GM23338 (cell line): ENCODE data around the gene NOSIP. TPM values are rescaled to one million over a fixed set of nuclear protein-coding genes. Genes with fewer than 3 reads are reported as not detected.

Experiments used
- ATAC-seq: fragments of 200-7000 bp; cut with Tn5 transposase; 3 replicates; pipeline ENCODE4 v1.9.1; 2020
- DNase-seq: peaks from one replicate; pipeline ENCODE4 v3.0.0-alpha.2; 2015; ENCODE audit warnings: low spot score
- H2AFZ ChIP-seq: fragments of 200-600 bp; sonication (generic); 2 replicates; pipeline ENCODE4 v1.8.0; 2016; ENCODE audit warnings: antibody characterized with exemption, mild to moderate bottlenecking, moderate library complexity
- H3F3A ChIP-seq: fragments of 200-600 bp; sonication (generic); replicated peaks from 2 replicates; pipeline ENCODE4 v1.8.0; 2017; ENCODE audit warnings: antibody characterized with exemption, mixed run types, low read depth
- H3K27ac ChIP-seq: fragments of 200-600 bp; sonication (generic); 2 replicates; pipeline ENCODE4 v1.6.1; 2016; ENCODE audit warnings: low read depth
- H3K27me3 ChIP-seq: fragments of 200-600 bp; sonication (generic); 2 replicates; pipeline ENCODE4 v1.8.0; 2016; ENCODE audit warnings: mild to moderate bottlenecking, mixed run types, moderate library complexity; ENCODE audit not compliant: insufficient read depth
- H3K36me3 ChIP-seq: fragments of 200-600 bp; sonication (generic); 2 replicates; pipeline ENCODE4 v1.8.0; 2016; ENCODE audit warnings: mild to moderate bottlenecking; ENCODE audit not compliant: insufficient read depth
- H3K4me1 ChIP-seq: fragments of 200-600 bp; sonication (generic); 2 replicates; pipeline ENCODE4 v1.8.0; 2016; ENCODE audit warnings: mild to moderate bottlenecking, moderate library complexity; ENCODE audit not compliant: insufficient read depth
- H3K4me2 ChIP-seq: fragments of 200-600 bp; sonication (generic); 2 replicates; pipeline ENCODE4 v1.7.1; 2017; ENCODE audit warnings: mixed run types
- H3K4me3 ChIP-seq: fragments of 200-600 bp; sonication (generic); 2 replicates; pipeline ENCODE4 v1.6.1; 2016; ENCODE audit warnings: mixed run types
- H3K79me2 ChIP-seq: fragments of 200-600 bp; sonication (generic); replicated peaks from 2 replicates; pipeline ENCODE4 v1.8.0; 2017; ENCODE audit warnings: mild to moderate bottlenecking; ENCODE audit not compliant: insufficient read depth
- H3K9me2 ChIP-seq: fragments of 200-600 bp; sonication (generic); 2 replicates; pipeline ENCODE4 v1.8.0; 2017; ENCODE audit not compliant: insufficient read depth
- H4K20me1 ChIP-seq: fragments of 200-600 bp; sonication (generic); replicated peaks from 2 replicates; pipeline ENCODE4 v1.8.0; 2017; ENCODE audit warnings: mild to moderate bottlenecking; ENCODE audit not compliant: insufficient read depth
- H3K27ac Mint-ChIP-seq: 2 replicates; pipeline ENCODE4 v1.8.0; 2020; ENCODE audit warnings: inconsistent platforms, mild to moderate bottlenecking, moderate library complexity, mixed read lengths
- H3K27me3 Mint-ChIP-seq: 3 replicates; pipeline ENCODE4 v1.8.0; 2022; ENCODE audit warnings: low read depth, mild to moderate bottlenecking, moderate library complexity, mixed read lengths, inconsistent platforms; ENCODE audit not compliant: insufficient read depth, poor library complexity
- H3K36me3 Mint-ChIP-seq: 3 replicates; pipeline ENCODE4 v1.8.0; 2021; ENCODE audit warnings: low read depth, mild to moderate bottlenecking, inconsistent platforms, moderate library complexity, mixed read lengths
- H3K4me1 Mint-ChIP-seq: 3 replicates; pipeline ENCODE4 v1.8.0; 2020; ENCODE audit warnings: mild to moderate bottlenecking, inconsistent platforms, mixed read lengths
- H3K4me3 Mint-ChIP-seq: 3 replicates; pipeline ENCODE4 v1.8.0; 2021; ENCODE audit warnings: moderate library complexity, mild to moderate bottlenecking, inconsistent platforms, mixed read lengths
- H3K9me3 Mint-ChIP-seq: 3 replicates; pipeline ENCODE4 v1.8.0; 2020; ENCODE audit warnings: moderate library complexity, mild to moderate bottlenecking, inconsistent platforms, mixed read lengths
- EZH2phosphoT487 ChIP-seq: fragments of 200-600 bp; sonication (generic); IDR thresholded peaks from one replicate; pipeline ENCODE4 v1.8.1; 2018; ENCODE audit warnings: antibody characterized with exemption; ENCODE audit not compliant: unreplicated experiment
- JUNB ChIP-seq: IDR thresholded peaks from one replicate; pipeline ENCODE4 v1.6.1; 2016; ENCODE audit warnings: antibody characterized with exemption; ENCODE audit not compliant: unreplicated experiment
- NANOG ChIP-seq: IDR thresholded peaks from 2 replicates; pipeline ENCODE4 v1.6.1; 2016; ENCODE audit warnings: antibody characterized with exemption, borderline replicate concordance
- POLR2AphosphoS5 ChIP-seq: IDR thresholded peaks from 2 replicates; pipeline ENCODE4 v1.6.1; 2016; ENCODE audit warnings: antibody characterized with exemption, low read depth
- STAT1 ChIP-seq: IDR thresholded peaks from one replicate; pipeline ENCODE4 v1.6.1; 2016; ENCODE audit warnings: antibody characterized with exemption; ENCODE audit not compliant: unreplicated experiment
- ZNF114 ChIP-seq: fragments of 250-450 bp; sonication (Bioruptor Pico); IDR thresholded peaks from 2 replicates; pipeline ENCODE4 v1.5.0; 2020; ENCODE audit warnings: mild to moderate bottlenecking, moderate library complexity
- ZNF331 ChIP-seq: fragments of 250-450 bp; sonication (Bioruptor Pico); IDR thresholded peaks from 2 replicates; pipeline ENCODE4 v1.5.0; 2020; ENCODE audit warnings: low read depth, mild to moderate bottlenecking, moderate library complexity
- polyA plus RNA-seq: library from polyadenylated mRNA; unstranded; fragments of >200 nt; fragmentation: Nextera tagmentation; extraction: Ambion mirVana; gene quantifications from 2 replicates; pipeline ENCODE4 v1.2.1, GENCODE V29; 2016
- total RNA-seq: library from RNA; depleted of rRNA; stranded (reverse); fragments of >200 nt; shearing (Covaris generic); gene quantifications from 2 replicates; pipeline ENCODE4 v1.2.3, GENCODE V29; 2014
- TF ChIP-seq, protein P1 (sequence below), 2 experiments: fragments of 200-600 bp in 1 of 2; sonication (generic) in 1 of 2; conservative IDR thresholded peaks; 2 replicates each; pipeline versions ENCODE4 v1.5.1 to v1.6.1; 2016 to 2017; ENCODE audit warnings: antibody characterized with exemption in 2 of 2, low read depth in 2 of 2, mild to moderate bottlenecking in 2 of 2, moderate library complexity in 1 of 2
- TF ChIP-seq, protein P2 (sequence below): IDR thresholded peaks from 2 replicates; pipeline ENCODE4 v1.6.1; 2016; ENCODE audit warnings: antibody characterized with exemption
- TF ChIP-seq, protein P3 (sequence below): IDR thresholded peaks from one replicate; pipeline ENCODE4 v1.6.1; 2018; ENCODE audit warnings: antibody characterized with exemption; ENCODE audit not compliant: unreplicated experiment

The NOSIP gene
- total and polyA plus RNA-seq, 2 experiments from 2014 or later: 88.5 to 143 TPM

DNA sequence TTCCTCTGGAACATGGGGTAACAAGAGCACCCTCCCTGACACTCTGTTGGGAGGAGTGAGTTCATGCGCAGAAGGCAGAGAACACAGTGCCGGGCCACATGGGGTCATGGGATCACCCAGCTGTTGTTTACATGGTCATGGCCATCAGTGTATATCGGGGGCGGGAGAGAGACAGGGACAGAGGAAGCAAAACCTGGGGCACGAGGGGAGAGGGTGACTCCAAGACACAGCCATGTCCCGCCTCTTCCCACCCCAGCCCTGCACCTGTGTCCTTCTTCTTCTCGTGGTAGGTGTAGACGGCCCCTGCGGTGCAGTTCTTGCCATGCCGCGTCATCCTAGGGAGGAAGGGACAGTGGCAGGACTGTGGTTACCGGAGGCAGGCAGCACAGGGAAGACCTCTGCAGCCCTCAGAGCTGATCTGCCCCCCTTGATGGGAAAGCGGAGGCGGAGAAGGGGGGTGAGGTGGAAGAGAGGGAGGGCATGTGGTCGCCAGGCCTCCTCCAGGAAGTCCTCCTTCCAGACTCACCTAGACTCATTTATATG is 19.9 kb downstream of the NOSIP start:
- Mint-ChIP-seq H3K4me1 (peaks cover 22% of the 10 kb centered on the region), H3K4me3 (no peak overlapping the region), H3K27ac (peak overlapping the region; percentile 91), H3K9me3 (no peaks in the 10 kb centered on the region), H3K27me3 (peaks cover 17% of the 10 kb centered on the region), H3K36me3 (peaks cover 29% of the 10 kb centered on the region)
- peaks cover 26% of the 10 kb centered on the region for H3K79me2 ChIP-seq
- no peaks in the 10 kb centered on the region; the same call in 1 of the 2 replicates for H3K36me3 ChIP-seq
- no peaks in the 10 kb centered on the region for H3K9me2 ChIP-seq
- H3K4me3 ChIP-seq: no peak overlapping the region
- no peak overlapping the region for H2AFZ ChIP-seq
- TF ChIP-seq ZNF331 (CRISPR knock-in tag): no peak
- TF ChIP-seq, protein P1, sequence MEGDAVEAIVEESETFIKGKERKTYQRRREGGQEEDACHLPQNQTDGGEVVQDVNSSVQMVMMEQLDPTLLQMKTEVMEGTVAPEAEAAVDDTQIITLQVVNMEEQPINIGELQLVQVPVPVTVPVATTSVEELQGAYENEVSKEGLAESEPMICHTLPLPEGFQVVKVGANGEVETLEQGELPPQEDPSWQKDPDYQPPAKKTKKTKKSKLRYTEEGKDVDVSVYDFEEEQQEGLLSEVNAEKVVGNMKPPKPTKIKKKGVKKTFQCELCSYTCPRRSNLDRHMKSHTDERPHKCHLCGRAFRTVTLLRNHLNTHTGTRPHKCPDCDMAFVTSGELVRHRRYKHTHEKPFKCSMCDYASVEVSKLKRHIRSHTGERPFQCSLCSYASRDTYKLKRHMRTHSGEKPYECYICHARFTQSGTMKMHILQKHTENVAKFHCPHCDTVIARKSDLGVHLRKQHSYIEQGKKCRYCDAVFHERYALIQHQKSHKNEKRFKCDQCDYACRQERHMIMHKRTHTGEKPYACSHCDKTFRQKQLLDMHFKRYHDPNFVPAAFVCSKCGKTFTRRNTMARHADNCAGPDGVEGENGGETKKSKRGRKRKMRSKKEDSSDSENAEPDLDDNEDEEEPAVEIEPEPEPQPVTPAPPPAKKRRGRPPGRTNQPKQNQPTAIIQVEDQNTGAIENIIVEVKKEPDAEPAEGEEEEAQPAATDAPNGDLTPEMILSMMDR (conservative IDR thresholded peaks at IDR 0.05; ENCODE audit: low read depth in 2 of 2): no peak
- TF ChIP-seq ZNF114 (CRISPR knock-in tag): no peak
- TF ChIP-seq EZH2phosphoT487: no peak
- no peaks in the 10 kb centered on the region for H3K27me3 ChIP-seq
- H3F3A ChIP-seq: peaks cover 34% of the 10 kb centered on the region
- H4K20me1 ChIP-seq: peaks cover 7% of the 10 kb centered on the region
- ATAC-seq (no peak), DNase-seq (no peak)
- H3K27ac ChIP-seq: peak overlapping the region; percentile 80; the same call in 1 of the 2 replicates
- peak overlapping the region; percentile 12; the same call in 1 of the 2 replicates for H3K4me2 ChIP-seq
- peaks cover 16% of the 10 kb centered on the region; the same call in 1 of the 2 replicates for H3K4me1 ChIP-seq

DNA sequence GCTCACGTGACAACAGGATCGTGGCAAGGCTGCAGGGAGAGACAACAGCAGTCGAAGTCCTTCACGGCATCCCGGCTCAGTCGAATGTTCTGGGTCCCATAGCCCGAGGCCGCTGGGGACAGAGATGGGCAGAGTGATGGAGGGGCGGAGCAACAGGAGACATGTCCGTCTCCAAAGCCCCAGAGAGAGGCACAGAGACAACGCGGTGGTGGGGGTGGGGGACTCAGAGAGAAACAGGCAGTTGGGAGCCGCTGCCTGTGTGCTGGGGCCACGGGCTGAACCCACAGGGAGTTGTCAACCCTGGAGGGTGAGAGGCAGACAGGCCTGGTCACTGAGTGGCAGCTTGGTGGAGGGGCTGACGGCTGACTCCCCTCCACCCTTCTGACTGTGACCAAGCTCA is 20.4 kb downstream of the NOSIP start:
- peak; percentile 43 for DNase-seq
- H3K27me3 ChIP-seq: no peaks in the 10 kb centered on the region
- H3K4me1 Mint-ChIP-seq: peaks cover 22% of the 10 kb centered on the region
- no peak overlapping the region for H3K4me3 Mint-ChIP-seq
- H3K36me3 ChIP-seq: no peaks in the 10 kb centered on the region; the same call in 1 of the 2 replicates
- ATAC-seq: no peak
- H3K9me2 ChIP-seq: no peaks in the 10 kb centered on the region
- no peak overlapping the region for H3K4me3 ChIP-seq
- peaks cover 39% of the 10 kb centered on the region for H3F3A ChIP-seq
- H3K27ac ChIP-seq: no peak overlapping the region
- H3K4me2 ChIP-seq: peak overlapping the region; percentile 12; the same call in 1 of the 2 replicates
- H3K27ac Mint-ChIP-seq: peak overlapping the region; percentile 91
- H3K79me2 ChIP-seq: peaks cover 26% of the 10 kb centered on the region
- peaks cover 20% of the 10 kb centered on the region for H3K27me3 Mint-ChIP-seq
- peaks cover 6% of the 10 kb centered on the region for H4K20me1 ChIP-seq
- H3K36me3 Mint-ChIP-seq: peaks cover 34% of the 10 kb centered on the region
- H3K9me3 Mint-ChIP-seq: no peaks in the 10 kb centered on the region
- peaks cover 17% of the 10 kb centered on the region; the same call in 1 of the 2 replicates for H3K4me1 ChIP-seq
- no peak overlapping the region for H2AFZ ChIP-seq
- TF ChIP-seq STAT1: no peak
- TF ChIP-seq, protein P2, sequence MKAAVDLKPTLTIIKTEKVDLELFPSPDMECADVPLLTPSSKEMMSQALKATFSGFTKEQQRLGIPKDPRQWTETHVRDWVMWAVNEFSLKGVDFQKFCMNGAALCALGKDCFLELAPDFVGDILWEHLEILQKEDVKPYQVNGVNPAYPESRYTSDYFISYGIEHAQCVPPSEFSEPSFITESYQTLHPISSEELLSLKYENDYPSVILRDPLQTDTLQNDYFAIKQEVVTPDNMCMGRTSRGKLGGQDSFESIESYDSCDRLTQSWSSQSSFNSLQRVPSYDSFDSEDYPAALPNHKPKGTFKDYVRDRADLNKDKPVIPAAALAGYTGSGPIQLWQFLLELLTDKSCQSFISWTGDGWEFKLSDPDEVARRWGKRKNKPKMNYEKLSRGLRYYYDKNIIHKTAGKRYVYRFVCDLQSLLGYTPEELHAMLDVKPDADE: no peak
- no peak for TF ChIP-seq NANOG
- no peak for TF ChIP-seq JUNB
- TF ChIP-seq, protein P3, sequence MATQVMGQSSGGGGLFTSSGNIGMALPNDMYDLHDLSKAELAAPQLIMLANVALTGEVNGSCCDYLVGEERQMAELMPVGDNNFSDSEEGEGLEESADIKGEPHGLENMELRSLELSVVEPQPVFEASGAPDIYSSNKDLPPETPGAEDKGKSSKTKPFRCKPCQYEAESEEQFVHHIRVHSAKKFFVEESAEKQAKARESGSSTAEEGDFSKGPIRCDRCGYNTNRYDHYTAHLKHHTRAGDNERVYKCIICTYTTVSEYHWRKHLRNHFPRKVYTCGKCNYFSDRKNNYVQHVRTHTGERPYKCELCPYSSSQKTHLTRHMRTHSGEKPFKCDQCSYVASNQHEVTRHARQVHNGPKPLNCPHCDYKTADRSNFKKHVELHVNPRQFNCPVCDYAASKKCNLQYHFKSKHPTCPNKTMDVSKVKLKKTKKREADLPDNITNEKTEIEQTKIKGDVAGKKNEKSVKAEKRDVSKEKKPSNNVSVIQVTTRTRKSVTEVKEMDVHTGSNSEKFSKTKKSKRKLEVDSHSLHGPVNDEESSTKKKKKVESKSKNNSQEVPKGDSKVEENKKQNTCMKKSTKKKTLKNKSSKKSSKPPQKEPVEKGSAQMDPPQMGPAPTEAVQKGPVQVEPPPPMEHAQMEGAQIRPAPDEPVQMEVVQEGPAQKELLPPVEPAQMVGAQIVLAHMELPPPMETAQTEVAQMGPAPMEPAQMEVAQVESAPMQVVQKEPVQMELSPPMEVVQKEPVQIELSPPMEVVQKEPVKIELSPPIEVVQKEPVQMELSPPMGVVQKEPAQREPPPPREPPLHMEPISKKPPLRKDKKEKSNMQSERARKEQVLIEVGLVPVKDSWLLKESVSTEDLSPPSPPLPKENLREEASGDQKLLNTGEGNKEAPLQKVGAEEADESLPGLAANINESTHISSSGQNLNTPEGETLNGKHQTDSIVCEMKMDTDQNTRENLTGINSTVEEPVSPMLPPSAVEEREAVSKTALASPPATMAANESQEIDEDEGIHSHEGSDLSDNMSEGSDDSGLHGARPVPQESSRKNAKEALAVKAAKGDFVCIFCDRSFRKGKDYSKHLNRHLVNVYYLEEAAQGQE: no peak
- TF ChIP-seq POLR2AphosphoS5: no peak
- TF ChIP-seq EZH2phosphoT487: no peak
- no peak for TF ChIP-seq ZNF114 (CRISPR knock-in tag)
